ENCODE data around the gene PF4V1.

PF4V1 gene

DNA sequence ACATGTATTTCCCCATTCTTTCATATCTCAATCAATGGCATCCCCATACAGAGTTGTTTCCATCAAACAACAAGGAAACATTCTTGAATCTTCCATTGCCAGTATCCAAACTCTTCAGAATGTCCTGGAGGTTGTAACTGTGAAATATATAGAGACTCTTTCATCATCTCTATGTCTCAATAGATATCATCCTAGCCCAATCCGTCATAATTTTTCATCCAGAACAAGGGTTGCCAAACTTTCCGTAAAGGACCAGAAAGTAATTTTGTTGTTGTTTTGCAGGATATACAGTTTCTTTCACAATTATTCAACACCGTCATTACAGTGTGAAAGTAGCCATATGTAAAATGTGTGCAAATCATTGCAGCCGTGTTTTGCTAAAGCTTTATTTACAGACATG is 31.8 kb upstream of the PF4V1 start:
- TF ChIP-seq, protein P1, sequence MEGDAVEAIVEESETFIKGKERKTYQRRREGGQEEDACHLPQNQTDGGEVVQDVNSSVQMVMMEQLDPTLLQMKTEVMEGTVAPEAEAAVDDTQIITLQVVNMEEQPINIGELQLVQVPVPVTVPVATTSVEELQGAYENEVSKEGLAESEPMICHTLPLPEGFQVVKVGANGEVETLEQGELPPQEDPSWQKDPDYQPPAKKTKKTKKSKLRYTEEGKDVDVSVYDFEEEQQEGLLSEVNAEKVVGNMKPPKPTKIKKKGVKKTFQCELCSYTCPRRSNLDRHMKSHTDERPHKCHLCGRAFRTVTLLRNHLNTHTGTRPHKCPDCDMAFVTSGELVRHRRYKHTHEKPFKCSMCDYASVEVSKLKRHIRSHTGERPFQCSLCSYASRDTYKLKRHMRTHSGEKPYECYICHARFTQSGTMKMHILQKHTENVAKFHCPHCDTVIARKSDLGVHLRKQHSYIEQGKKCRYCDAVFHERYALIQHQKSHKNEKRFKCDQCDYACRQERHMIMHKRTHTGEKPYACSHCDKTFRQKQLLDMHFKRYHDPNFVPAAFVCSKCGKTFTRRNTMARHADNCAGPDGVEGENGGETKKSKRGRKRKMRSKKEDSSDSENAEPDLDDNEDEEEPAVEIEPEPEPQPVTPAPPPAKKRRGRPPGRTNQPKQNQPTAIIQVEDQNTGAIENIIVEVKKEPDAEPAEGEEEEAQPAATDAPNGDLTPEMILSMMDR (conservative IDR thresholded peaks at IDR 0.05) = no peak
- no peak overlapping the region for H3K27ac ChIP-seq

DNA sequence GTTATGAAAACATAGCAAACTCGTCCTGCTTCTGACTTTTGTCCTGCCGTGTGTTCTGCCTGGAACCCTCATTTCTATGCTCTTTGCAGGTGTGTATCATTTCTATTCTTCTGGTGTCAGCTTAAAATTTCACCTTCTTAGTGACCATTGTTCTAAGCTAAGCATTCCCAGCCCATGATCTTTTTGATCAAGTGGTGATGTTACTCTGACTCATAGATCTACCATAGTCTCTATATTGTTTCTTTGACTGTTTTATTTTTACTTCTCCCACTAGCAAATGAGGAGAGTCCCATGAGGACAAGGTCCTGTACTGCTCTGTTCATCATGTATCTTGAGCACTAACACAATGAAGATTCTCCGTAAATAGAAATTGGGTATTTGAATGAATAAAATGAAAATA is 30.7 kb upstream of the PF4V1 start:
- H3K27ac ChIP-seq = no peak overlapping the region
- TF ChIP-seq, protein P1 (conservative IDR thresholded peaks at IDR 0.05) = no peak

DNA sequence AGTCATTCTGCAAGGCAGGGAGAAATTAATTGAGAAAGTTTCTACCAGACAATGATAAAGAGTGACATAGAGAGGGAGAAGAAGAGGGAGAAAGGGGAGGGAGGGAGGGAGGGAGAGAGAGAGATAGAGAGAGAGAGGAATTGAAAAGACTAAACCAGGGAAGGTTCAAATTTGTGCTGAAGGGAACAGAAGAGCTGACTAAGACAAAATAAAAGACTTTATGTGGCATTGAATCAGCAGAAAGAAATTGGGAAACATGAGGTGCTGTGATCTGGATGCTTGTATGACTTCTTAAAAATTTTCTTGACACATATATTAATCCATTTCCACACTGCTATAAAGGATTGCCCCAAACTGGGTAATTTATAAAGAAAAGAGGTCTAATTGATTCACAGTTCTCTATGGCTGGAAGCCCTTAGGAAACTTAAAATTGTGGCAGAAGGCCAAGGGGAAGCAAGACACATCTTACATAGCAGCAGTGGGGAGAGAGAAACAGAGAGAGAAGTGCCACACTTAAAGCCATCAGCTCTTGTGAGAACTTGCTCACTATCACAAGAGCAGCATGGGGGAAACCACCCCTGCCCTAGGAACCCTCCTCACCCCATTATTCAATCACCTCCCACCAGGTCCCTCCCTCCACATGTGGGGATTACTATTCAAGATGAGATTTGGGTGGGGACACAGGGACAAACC is 30.1 kb upstream of the PF4V1 start:
- TF ChIP-seq, protein P1 (conservative IDR thresholded peaks at IDR 0.05) = no peak
- H3K27ac ChIP-seq = no peak overlapping the region

DNA sequence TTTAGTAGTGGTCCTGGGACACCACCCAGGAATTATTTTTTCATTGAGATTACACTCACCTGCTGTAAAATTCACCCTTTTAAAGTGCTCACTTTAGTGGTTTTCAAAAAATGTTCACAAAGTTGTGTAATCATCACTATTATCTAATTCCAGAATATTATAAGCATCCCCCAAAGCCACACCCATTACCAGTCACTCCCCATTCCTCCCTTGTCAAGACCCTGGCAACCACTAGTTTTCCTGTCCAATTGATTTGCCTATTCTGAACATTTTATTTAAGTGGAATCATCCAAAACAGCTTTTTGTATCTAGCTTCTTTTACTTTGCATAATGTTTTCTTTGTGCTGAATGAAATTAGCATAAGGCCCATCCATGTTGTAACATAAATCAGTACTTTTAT is 29.3 kb upstream of the PF4V1 start:
- no peak overlapping the region for H3K27ac ChIP-seq
- TF ChIP-seq, protein P1 (conservative IDR thresholded peaks at IDR 0.05) = no peak

DNA sequence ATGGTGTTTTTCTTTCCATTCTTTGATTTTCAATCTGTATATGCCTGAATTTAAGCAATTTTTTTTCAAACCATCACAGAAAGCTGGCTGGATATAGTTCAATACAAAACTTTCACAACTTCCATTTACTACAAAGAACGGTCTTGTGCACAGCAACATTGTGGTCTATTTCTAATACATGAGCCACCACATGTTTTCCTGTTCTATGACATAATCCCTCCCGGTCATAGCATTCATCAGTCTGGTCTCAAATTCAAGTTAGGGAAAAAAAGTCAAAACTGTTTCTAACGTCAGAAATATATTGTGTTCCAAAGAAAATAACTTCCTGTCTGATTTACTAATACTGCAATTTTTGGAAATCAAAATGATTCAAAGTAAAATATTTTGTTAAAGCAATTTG is 24.1 kb upstream of the PF4V1 start:
- no peak overlapping the region for H3K27ac ChIP-seq
- TF ChIP-seq, protein P1 (conservative IDR thresholded peaks at IDR 0.05) = no peak

DNA sequence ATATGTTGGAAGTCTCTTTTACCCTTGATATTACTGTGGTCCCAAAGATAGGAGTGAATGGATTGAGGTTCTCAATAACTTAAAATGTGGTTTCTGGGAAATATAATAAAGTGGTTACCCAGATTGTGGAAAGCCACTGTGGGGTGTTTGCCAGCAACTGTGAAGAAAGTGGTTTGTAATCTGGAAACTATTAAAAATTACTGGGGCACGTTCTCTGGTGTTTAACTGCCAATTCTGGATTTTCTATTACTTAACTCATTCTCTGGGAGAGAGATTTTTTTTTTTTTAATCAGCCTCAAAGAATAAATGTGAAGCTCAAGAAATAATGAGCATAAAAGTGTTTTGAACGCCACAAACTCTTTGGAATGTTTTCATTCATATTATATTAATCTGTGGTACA is 21.5 kb upstream of the PF4V1 start:
- no peak overlapping the region for H3K27ac ChIP-seq
- TF ChIP-seq, protein P1 (conservative IDR thresholded peaks at IDR 0.05) = no peak

DNA sequence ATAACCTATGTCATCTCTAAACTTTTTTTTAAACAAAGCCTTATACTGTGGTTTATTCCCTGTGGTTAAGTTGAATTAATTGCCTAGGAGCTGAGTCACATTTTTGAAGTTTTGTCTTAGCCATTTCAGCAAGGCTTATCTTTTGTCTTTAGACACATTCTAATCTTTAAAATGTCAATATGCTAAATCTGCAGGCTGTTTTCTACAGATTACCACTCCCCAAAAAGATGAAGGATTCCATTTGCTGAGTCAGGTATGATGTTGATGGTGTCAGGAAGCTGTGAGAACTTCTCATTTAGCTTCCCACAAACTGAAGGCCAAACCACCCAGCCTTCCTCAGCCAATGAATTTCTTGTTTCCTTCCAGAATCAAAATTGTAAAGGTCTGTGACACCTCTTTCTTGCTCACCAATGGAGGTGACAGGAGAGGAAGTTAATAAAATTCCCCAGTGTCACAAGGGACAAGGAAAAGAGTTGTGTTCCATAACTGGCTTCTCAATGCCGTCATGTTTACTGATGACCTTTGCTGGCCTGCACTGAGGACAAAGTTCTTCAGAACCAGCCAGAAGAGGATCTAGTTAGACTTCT is 20.4 kb upstream of the PF4V1 start:
- no peak overlapping the region for H3K27ac ChIP-seq
- TF ChIP-seq, protein P1 (conservative IDR thresholded peaks at IDR 0.05) = no peak

All from VCaP (cell line).